Large intestine (tissue), 3 donors: Measurements from ENCODE around the gene ARF3. TPM values are rescaled to one million over a fixed set of nuclear protein-coding genes. Genes with fewer than 3 reads are reported as not detected.
A peak's percentile ranks its signal among the peaks of the same experiment; 100 is the strongest.

Experiments used
- DNase-seq, 2 donors: peaks; one replicate each; pipeline versions ENCODE4 v3.0.0 to v3.0.0-alpha.2; 2013
- H3K27ac ChIP-seq: one replicate; pipeline ENCODE4 v1.5.1; 2013; ENCODE audit warnings: low read length
- H3K27me3 ChIP-seq: 2 replicates; pipeline ENCODE4 v1.6.1; 2013; ENCODE audit warnings: low read length; ENCODE audit not compliant: control insufficient read depth, insufficient read depth
- H3K36me3 ChIP-seq: 2 replicates; pipeline ENCODE4 v1.6.1; 2013; ENCODE audit warnings: low read length; ENCODE audit not compliant: control insufficient read depth, insufficient read depth
- H3K4me1 ChIP-seq: one replicate; pipeline ENCODE4 v1.6.1; 2013; ENCODE audit warnings: low read length; ENCODE audit not compliant: control insufficient read depth, insufficient read depth
- H3K4me3 ChIP-seq: one replicate; pipeline ENCODE4 v1.5.1; 2013; ENCODE audit warnings: low read length
- H3K9me3 ChIP-seq: one replicate; pipeline ENCODE4 v1.6.1; 2013; ENCODE audit warnings: mild to moderate bottlenecking, low read depth, low read length, moderate library complexity; ENCODE audit not compliant: control insufficient read depth
- whole genome bisulfite sequencing: methylation state at CpG from one replicate; pipeline ENCODE4 v1.1.5; 2013; ENCODE audit warnings: low lambda C conversion rate; ENCODE audit not compliant: insufficient coverage; 5-methylcytosine and 5-hydroxymethylcytosine counted together
- polyA plus RNA-seq: library from polyadenylated mRNA; unstranded; fragments of 120-200 nt; gene quantifications from one replicate; pipeline ENCODE4 v1.2.1, GENCODE V29; 2013

The ARF3 gene
- polyA plus RNA-seq, 1 donor = 92.4 TPM

DNA sequence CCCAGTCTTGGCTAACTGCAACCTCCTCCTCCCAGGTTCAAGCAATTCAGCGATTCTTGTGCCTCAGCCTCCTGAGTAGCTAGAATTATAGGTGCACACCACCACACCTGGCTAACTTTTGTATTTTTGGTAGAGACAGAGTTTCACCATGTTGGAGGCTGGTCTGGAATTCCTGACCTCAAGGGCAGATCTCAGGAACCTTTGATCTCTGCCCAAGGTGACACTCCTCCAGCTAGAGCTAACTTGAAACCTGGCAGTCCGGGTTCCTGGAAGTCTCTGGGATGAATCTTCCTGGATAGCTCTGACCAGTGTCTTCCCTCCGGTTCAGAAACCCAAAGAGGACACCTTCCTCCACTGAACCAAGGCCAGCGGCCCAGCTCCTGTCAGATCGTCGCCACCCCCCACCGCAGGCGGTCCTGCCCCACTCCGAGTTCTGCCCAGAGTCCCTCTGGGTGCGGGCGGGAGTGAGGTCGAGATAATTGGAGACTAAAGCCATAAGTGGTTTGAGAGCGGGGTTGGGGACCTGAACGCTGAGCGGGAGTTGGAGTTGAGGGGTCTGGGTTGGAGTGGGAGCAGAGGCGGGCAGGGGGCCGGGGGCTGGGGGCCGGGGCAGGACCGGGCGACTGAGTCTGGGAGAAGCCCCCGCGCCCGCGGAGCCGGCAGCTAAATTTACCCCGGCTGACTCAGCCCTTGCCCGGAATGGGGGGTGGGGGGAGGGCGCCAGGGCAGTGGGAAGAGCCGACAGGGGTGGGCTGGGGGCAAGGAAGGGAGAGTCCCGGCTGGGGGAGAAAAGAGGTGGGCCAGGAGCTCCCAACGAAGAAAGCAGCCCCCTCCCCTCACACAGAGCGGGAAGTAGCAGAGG, 37.2 kb upstream of the ARF3 start:
- Histone ChIP-seq H3K27ac (no peak overlapping the region), H3K4me1 (peaks cover 25% of the 10 kb centered on the region), H3K27me3 (peaks cover 79% of the 10 kb centered on the region), H3K36me3 (no peaks in the 10 kb centered on the region), H3K9me3 (peaks cover 4% of the 10 kb centered on the region), H3K4me3 (no peak overlapping the region)
- DNase-seq = no peak
- WGBS = no CpG with 5 or more reads among the region's 32 CpGs

DNA sequence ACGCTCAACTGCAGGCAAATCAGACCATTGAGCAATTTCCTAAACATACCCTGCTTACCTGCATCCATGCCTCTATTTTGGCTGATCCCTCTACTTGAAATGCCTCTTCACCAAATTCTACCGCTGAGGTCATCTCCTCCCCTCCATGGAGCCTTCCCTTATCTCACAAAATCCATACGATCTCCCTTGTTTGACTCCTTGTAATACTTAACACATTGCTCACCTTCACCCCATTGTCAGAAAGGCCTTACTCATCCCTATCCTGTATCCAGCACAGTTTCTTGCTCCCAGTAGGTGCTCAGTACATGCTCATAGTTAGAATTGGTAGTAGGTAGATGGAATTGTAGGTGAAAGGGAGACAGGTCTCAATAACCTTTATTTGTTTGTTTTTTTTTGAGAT, 36.5 kb upstream of the ARF3 start:
- Histone ChIP-seq H3K4me1 (peaks cover 21% of the 10 kb centered on the region), H3K4me3 (no peak overlapping the region), H3K36me3 (no peaks in the 10 kb centered on the region), H3K27me3 (peaks cover 79% of the 10 kb centered on the region), H3K27ac (no peak overlapping the region), H3K9me3 (peaks cover 4% of the 10 kb centered on the region)
- 36% methylated on average over 2 of the region's 3 CpGs for WGBS
- no peak for DNase-seq

DNA sequence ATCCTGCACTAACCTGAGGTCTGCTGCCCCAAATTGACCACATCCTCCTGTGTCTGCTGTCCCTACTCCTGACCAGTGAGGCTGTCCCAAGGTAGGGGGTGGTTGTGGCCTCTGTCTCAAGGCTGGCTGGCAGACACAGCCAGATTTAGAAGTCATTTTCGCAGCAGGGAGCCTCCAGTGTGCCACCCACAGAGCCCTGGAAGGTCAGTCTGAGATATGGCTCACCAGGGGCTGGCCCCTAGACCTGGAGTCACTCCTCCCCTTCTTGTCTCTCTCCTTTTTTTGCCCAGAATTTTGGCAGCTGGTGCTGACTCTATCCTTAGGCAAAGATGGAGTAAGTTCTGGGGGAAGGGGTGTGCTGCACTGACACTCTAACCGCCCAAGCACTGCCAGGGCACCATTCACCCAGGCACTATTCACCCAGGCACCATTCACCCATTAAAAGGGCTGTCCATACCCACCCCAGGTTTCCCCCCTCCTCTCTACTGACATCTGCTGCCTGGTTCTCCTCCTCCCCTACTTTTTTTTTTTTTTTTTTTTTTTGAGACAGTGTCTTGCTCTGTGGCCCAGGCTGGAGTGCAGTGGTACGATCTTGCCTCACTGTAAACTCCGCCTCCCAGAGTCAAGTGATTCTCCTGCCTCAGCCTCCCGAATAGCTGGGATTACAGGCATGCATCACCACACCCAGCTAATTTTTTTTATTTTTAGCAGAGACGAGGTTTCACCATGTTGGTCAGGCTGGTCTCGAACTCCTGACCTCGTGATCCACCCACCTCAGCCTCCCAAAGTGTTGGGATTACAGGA, 34.2 kb upstream of the ARF3 start:
- WGBS = no CpG with 5 or more reads among the region's 8 CpGs
- no peak for DNase-seq
- H3K4me3 ChIP-seq = no peak overlapping the region
- H3K27ac ChIP-seq = no peak overlapping the region
- H3K36me3 ChIP-seq = no peaks in the 10 kb centered on the region
- H3K4me1 ChIP-seq = peaks cover 7% of the 10 kb centered on the region
- H3K9me3 ChIP-seq = no peaks in the 10 kb centered on the region
- peaks cover 80% of the 10 kb centered on the region for H3K27me3 ChIP-seq

DNA sequence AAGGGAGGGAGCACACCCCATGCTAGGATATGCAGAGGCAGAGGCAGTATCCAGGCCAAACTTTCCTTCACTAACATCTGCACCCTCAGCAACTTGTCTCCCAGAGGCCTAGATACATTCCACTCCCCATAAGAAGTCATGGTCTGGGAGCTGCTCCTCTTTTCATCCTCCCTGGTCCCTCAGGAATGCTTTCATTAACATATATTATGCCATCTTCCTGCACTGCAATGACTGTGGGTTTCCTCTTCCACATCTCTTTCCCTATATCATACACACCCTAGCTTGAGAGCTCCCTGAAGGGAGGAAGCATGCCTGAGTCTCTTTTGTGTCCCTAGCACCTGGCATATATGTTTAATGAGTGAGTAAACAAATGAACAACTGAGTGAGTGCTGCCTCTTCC, 33.3 kb upstream of the ARF3 start:
- H3K27ac ChIP-seq = no peak overlapping the region
- no peak for DNase-seq
- no peaks in the 10 kb centered on the region for H3K9me3 ChIP-seq
- no peaks in the 10 kb centered on the region for H3K36me3 ChIP-seq
- peaks cover 81% of the 10 kb centered on the region for H3K27me3 ChIP-seq
- peaks cover 7% of the 10 kb centered on the region for H3K4me1 ChIP-seq
- H3K4me3 ChIP-seq = no peak overlapping the region

DNA sequence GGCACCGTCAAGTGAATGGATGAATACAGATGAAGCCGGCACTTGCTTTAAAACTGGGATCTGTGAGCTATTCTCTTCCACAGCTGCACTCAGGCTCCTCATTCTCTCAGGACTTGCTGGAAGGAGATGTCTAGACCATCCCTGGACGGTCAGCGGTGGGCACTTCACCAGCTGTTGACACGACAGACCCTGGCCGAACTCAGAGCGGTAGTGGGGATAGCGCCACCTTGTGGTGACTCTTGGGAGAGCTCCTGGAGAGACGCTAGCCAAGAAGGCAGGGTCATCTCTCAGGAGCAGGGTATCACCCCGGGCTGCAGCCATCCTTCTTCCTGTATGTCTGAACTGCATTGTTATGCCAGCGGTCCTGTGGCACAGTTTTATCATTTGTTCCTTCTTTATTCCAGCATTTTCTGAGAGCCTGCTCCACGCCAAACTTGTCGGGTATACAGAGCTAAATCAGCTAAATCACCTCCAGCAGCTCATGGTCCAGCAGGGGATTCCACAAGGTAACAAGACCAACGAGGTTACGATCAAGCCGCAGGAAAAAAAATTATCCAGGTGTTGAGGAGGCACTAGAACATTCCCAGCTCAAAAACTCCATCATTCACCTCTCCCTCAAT, 30.9 kb upstream of the ARF3 start:
- Histone ChIP-seq H3K4me3 (no peak overlapping the region), H3K9me3 (no peaks in the 10 kb centered on the region), H3K27ac (no peak overlapping the region), H3K27me3 (peaks cover 81% of the 10 kb centered on the region), H3K4me1 (no peaks in the 10 kb centered on the region), H3K36me3 (no peaks in the 10 kb centered on the region)
- peak in 1 of 2 donors; percentile 32 for DNase-seq
- 0% methylated on average over 2 of the region's 16 CpGs for WGBS

DNA sequence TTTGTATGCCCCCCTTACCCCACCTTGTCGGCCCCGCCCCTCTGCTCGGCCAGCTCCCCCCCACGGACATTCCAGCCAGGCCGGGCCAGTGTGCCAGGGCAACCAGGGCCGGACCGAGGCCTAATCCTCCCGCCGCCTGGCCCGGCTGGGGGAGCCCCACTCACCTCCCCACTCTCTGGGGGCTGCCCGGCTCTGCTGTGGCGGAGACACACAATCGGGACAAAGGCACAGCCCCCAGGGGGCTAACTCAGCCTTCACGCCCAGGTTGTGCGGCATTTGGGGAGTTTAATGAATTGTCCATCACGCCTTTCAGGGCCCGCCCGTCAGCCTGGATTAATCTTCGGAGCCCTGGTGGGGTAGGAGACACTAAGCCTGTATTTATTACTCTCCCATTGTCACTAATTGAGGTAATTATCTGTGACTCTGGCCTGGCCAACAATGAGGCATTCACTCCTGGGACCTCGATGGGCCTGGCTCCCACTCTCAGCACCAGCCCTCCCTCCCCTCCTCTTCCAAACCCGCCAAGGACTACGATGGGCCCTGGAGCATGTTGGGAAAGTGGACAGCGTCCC, 29.5 kb upstream of the ARF3 start:
- no peak for DNase-seq
- no peaks in the 10 kb centered on the region for H3K36me3 ChIP-seq
- no peaks in the 10 kb centered on the region for H3K9me3 ChIP-seq
- peaks cover 88% of the 10 kb centered on the region for H3K27me3 ChIP-seq
- no peak overlapping the region for H3K4me3 ChIP-seq
- no CpG with 5 or more reads among the region's 23 CpGs for WGBS
- H3K27ac ChIP-seq = no peak overlapping the region
- no peaks in the 10 kb centered on the region for H3K4me1 ChIP-seq

DNA sequence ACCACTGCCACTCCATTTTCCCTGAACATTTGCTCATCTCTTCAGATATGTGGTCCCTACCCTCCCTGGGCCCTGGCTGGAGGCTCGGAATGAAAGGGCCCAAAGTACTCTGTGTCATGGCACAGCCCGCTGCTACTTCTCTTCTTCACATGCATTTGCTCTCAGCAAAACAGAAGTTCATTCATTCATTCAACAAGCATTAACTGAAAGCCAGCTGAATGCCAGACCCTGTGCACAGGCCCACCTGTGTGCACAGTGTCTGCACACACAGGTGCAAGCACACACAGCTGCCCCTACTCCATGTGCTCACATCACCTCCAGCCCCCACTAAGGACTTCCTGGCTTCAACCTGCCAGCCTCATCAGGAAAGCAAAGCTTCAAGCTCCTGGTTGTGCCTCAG, 28.6 kb upstream of the ARF3 start:
- Histone ChIP-seq H3K4me1 (peaks cover 1% of the 10 kb centered on the region), H3K27ac (no peak overlapping the region), H3K36me3 (no peaks in the 10 kb centered on the region), H3K4me3 (no peak overlapping the region), H3K27me3 (peaks cover 92% of the 10 kb centered on the region), H3K9me3 (no peaks in the 10 kb centered on the region)
- no CpG with 5 or more reads among the region's 2 CpGs for WGBS
- no peak for DNase-seq

DNA sequence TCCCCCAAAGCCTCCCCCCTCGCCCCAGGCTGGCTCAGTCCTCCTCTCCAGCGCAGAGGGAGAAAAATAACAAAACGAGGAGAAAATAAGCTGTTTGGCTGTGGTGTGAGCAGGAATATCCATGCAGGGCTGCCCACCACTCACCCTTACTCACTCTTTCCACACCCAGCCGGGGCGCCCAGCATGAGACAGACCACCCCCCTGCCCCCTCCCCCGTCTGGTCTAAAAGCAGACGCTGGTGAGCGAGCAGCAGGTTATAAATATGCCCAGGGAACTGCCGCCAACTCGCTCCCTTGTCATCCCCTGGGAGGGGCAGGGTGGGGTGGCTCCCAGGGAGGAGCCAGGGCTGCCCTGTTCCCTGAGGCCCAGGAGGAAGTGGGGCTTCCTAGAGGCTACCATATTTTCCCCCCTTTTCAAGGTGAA, 28.2 kb upstream of the ARF3 start:
- DNase-seq = no peak
- peaks cover 6% of the 10 kb centered on the region for H3K4me1 ChIP-seq
- no peak overlapping the region for H3K4me3 ChIP-seq
- H3K27ac ChIP-seq = no peak overlapping the region
- peaks cover 94% of the 10 kb centered on the region for H3K27me3 ChIP-seq
- WGBS = no CpG with 5 or more reads among the region's 10 CpGs
- H3K36me3 ChIP-seq = no peaks in the 10 kb centered on the region
- H3K9me3 ChIP-seq = peaks cover under 1% of the 10 kb centered on the region

DNA sequence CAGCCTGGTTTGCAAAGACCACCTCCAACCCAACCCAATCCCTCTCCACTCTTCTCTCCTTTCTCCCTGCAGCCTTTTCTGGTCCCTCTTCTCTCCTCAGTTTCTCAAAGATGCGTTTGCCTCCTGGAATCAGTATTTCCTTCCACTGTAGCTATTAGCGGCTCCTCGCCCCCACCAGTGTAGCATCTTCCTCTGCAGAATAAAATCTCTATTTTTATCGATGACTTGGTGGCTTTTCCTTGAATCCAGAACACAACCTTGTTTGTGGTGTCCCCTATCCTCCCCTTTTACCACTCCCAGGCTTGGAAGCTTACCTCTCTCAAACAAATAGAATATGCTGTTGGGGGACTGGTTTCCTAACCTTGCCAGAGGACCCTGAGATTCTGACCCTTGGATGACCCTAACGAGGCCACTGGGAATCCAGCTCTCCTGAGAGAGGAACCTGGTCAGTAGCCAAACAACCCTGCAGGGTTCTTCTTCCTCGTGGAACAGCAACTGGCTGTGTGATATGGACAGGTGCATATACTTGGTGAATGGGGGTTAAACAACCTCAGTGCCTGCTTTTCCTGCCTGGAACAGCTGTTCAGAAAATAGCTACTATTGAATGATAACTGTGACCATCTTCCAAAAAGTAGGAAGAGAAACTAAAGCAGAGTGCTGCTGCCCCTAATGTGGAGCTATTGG, 25.3 kb upstream of the ARF3 start:
- H3K27me3 ChIP-seq = peaks cover 99% of the 10 kb centered on the region
- WGBS = 25% methylated on average over 1 of the region's 6 CpGs

DNA sequence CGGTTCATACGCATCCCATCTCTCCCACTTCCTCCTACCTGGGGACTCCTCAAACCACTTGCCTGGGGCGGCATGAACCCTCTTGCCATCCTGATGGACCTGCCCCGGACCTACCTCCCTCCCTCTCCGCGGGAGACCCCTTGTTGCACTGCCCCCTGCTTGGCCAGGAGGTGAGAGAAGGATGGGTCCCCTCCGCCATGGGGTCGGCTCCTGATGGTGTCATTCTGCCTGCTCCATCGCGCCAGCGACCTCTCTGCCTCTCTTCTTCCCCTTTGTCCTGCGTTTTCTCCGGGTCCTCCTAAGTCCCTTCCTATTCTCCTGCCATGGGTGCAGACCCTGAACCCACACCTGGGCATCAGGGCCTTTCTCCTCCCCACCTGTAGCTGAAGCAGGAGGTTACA, 24.5 kb upstream of the ARF3 start:
- no peak overlapping the region for H3K4me3 ChIP-seq
- peaks cover 99% of the 10 kb centered on the region for H3K27me3 ChIP-seq
- H3K27ac ChIP-seq = no peak overlapping the region
- peaks cover 10% of the 10 kb centered on the region for H3K9me3 ChIP-seq
- no peak for DNase-seq
- WGBS = no CpG with 5 or more reads among the region's 13 CpGs
- H3K36me3 ChIP-seq = no peaks in the 10 kb centered on the region
- H3K4me1 ChIP-seq = peaks cover 32% of the 10 kb centered on the region

More for the DNA sequence above, 25.3 kb upstream of the ARF3 start:
- Histone ChIP-seq H3K36me3 (no peaks in the 10 kb centered on the region), H3K4me1 (peaks cover 30% of the 10 kb centered on the region), H3K9me3 (peaks cover 10% of the 10 kb centered on the region), H3K27ac (no peak overlapping the region), H3K4me3 (no peak overlapping the region)
- DNase-seq = no peak
